Measurements from ENCODE around the gene PRM2. TPM values are rescaled to one million over a fixed set of nuclear protein-coding genes. Genes with fewer than 3 reads are reported as not detected.
"Not testable (repeated sequence)": the region's sequence is repeated elsewhere in the genome, so short reads cannot be mapped to it uniquely, and the experiment has no call there.

The PRM2 gene
- total RNA-seq, 2 experiments from 2014 or later: not detected

DNA sequence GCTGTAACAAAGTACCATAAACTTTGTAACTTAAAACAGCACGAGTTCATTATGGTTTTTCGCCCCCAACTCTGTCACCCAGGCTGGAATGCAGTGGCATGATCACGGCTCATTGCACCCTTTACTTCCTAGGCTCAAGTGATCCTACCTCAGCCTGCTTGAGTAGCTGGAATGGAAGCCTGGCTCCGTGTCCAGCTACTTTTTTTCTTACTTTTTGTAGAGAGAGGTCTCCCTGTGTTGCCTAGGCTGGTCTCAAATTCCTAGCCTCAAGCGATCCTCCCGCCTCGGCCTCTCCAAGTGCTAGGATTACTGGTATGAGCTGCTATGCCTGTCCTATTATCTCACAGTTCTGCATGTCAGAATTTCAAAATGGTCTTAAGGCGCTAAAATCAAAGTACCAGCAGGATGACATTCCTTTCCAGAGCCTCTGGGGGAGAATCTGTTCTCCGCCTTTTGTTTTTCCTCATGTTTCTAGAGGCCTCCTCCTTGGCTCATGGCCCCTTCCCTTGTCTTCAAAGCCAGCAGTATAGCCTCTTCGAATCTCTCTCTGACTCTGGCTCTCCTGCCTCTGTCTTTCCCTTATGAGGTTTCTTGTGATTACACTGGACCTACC, 14.9 kb upstream of the PRM2 start:
- no peak overlapping the region for H3K4me3 Mint-ChIP-seq
- H3K4me1 Mint-ChIP-seq: peaks cover 5% of the 10 kb centered on the region
- ChIA-PET POLR2A (no interaction called here), CTCF (no interaction called here)
- H3K27me3 Mint-ChIP-seq: peaks cover 62% of the 10 kb centered on the region
- H3K36me3 Mint-ChIP-seq (ENCODE audit: low read depth): no peaks in the 10 kb centered on the region
- H3K9me3 Mint-ChIP-seq: no peaks in the 10 kb centered on the region
- no peak for DNase-seq
- no peak overlapping the region for H3K27ac Mint-ChIP-seq

- no peak overlapping the region for H3K27ac Mint-ChIP-seq
- CTCF ChIA-PET: no interaction called here
- H3K9me3 Mint-ChIP-seq: no peaks in the 10 kb centered on the region
- POLR2A ChIA-PET: no interaction called here
- no peak overlapping the region for H3K4me3 Mint-ChIP-seq
- peaks cover 67% of the 10 kb centered on the region for H3K27me3 Mint-ChIP-seq
- no peak for DNase-seq
- H3K36me3 Mint-ChIP-seq (ENCODE audit: low read depth): no peaks in the 10 kb centered on the region
- peaks cover 8% of the 10 kb centered on the region for H3K4me1 Mint-ChIP-seq
Measured at GRCh38 chr16:11290102-11290893, 14.0 kb upstream of the PRM2 start.

GRCh38 chr16:11289696-11290095, 13.4 kb upstream of the PRM2 start:
- H3K4me1 Mint-ChIP-seq; H3K36me3 Mint-ChIP-seq (ENCODE audit: low read depth); POLR2A ChIA-PET; H3K4me3 Mint-ChIP-seq; H3K27ac Mint-ChIP-seq; CTCF ChIA-PET; DNase-seq; H3K9me3 Mint-ChIP-seq: not testable (repeated sequence)
- H3K27me3 Mint-ChIP-seq: peaks cover 65% of the 10 kb centered on the region

DNA sequence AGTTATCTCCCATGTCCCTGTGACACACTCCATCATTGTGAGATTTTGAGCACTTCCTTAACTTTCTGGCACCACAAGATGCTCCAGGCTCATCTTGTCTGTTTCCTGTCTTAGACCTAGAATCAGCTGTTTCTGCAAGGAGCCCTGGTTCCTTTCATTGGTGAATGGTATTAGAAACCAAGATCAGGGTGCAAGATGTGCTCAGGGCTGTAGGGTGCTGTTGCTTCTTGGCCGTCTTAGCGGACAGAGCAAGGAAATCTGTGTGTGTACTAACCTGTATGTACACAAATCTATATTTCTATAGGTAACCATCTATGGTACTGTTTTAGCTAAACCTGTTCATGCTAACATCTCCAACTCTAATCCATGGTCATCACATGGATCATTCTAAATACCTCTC, 12.9 kb upstream of the PRM2 start:
- H3K4me3 Mint-ChIP-seq: no peak overlapping the region
- ChIA-PET POLR2A (no interaction called here), CTCF (no interaction called here)
- no peaks in the 10 kb centered on the region for H3K36me3 Mint-ChIP-seq (ENCODE audit: low read depth)
- no peak overlapping the region for H3K27ac Mint-ChIP-seq
- no peak for DNase-seq
- H3K4me1 Mint-ChIP-seq: peaks cover 8% of the 10 kb centered on the region
- H3K27me3 Mint-ChIP-seq: peaks cover 65% of the 10 kb centered on the region
- no peaks in the 10 kb centered on the region for H3K9me3 Mint-ChIP-seq

DNA sequence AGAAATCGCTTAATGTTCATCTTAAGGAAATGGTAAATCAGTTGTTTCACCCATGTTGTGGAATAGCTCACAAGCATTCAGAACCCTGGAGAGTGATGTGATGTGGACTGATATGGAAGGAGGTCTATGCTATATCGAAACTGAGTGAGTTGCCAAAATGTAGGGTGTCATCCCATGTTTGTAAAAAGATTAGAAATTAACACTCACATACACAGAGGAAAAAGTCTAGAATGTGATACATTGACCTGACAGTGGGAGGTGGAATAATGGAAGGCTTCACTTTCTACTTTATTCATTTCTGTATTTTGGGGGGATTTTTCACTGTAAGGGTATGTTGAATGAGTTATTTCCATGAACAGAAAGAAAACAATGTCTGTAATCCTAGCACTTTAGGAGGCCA, 9.6 kb upstream of the PRM2 start:
- Mint-ChIP-seq H3K4me3 (no peak overlapping the region), H3K27ac (no peak overlapping the region), H3K36me3 (ENCODE audit: low read depth) (no peaks in the 10 kb centered on the region), H3K27me3 (peaks cover 52% of the 10 kb centered on the region), H3K9me3 (no peaks in the 10 kb centered on the region), H3K4me1 (peaks cover 8% of the 10 kb centered on the region)
- ChIA-PET CTCF (no interaction called here), POLR2A (interaction anchor here (2.0 kb wide), 1 partner anchor 12 kb away, joined by 5 read pairs; no protein-coding TSS in a partner anchor)
- DNase-seq: no peak

GRCh38 chr16:11283820-11284248, 7.6 kb upstream of the PRM2 start:
- H3K27ac Mint-ChIP-seq: no peak overlapping the region
- no peaks in the 10 kb centered on the region for H3K36me3 Mint-ChIP-seq (ENCODE audit: low read depth)
- no peaks in the 10 kb centered on the region for H3K9me3 Mint-ChIP-seq
- H3K4me1 Mint-ChIP-seq: peaks cover 8% of the 10 kb centered on the region
- POLR2A ChIA-PET: interaction anchor here (2.0 kb wide), 1 partner anchor 14 kb away, joined by 5 read pairs; no protein-coding TSS in a partner anchor
- no peak for DNase-seq
- no peak overlapping the region for H3K4me3 Mint-ChIP-seq
- CTCF ChIA-PET: interaction anchor here (0.6 kb wide), 1 partner anchor 811 kb away, joined by 3 read pairs; no protein-coding TSS in a partner anchor
- peaks cover 45% of the 10 kb centered on the region for H3K27me3 Mint-ChIP-seq

GRCh38 chr16:11280616-11281522, 4.6 kb upstream of the PRM2 start, which contains the start of gene PRM1:
PRM1 (minus strand) TSS chr16:11281330; CDS start chr16:11281238, 92 bp downstream.
- Mint-ChIP-seq H3K4me3 (no peak within 1 kb of the TSS), H3K27me3 (peaks cover 42% of the 10 kb centered on the region), H3K9me3 (no peaks in the 10 kb centered on the region), H3K4me1 (peaks cover 2% of the 10 kb centered on the region), H3K27ac (no peak within 1 kb of the TSS), H3K36me3 (ENCODE audit: low read depth) (no peaks in the 10 kb centered on the region)
- DNase-seq: no peak
- ChIA-PET POLR2A (no interaction called here), CTCF (no interaction called here)

GRCh38 chr16:11278681-11279628, 2.7 kb upstream of the PRM2 start:
- POLR2A ChIA-PET: no interaction called here
- no peak for DNase-seq
- Mint-ChIP-seq H3K9me3 (no peaks in the 10 kb centered on the region), H3K4me1 (no peaks in the 10 kb centered on the region), H3K4me3 (no peak overlapping the region), H3K27me3 (peaks cover 31% of the 10 kb centered on the region), H3K27ac (no peak overlapping the region), H3K36me3 (ENCODE audit: low read depth) (no peaks in the 10 kb centered on the region)
- CTCF ChIA-PET: no interaction called here

DNA sequence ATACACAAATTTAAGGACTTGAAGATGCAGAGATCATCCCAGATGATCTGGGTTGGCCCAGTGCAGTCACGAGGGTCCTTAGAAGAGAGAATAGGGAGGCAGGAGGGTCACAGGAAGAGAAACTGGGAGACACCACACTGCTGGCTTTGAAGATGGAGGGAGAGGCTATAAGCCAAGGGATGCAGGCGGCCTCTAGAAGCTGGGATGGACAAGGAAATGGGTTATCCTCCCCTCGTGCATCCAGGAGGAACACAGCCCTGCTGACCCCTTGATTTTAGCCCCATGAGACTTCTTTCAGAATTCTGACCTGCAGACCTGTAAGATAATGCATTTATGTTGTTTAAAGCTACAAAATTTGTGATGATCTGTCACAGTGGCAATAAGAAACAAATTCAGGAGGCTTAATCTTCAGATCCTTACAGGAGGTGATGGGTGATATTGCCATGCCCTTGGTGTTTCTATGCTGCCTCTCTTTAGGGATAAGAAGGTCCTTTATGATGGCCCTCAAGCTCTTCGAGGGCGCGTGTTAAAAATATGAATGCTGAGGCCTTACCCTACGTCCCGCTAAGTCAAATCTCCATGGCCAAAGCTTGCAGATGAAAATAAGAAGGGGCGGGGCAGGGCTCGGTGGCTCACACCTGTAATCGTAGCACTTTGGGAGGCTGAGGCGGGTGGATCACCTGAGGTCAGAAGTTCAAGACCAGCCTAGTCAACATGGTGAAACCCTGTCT, 1.5 kb upstream of the PRM2 start:
- Mint-ChIP-seq H3K9me3 (no peaks in the 10 kb centered on the region), H3K4me1 (no peaks in the 10 kb centered on the region), H3K36me3 (ENCODE audit: low read depth) (no peaks in the 10 kb centered on the region), H3K27me3 (peaks cover 28% of the 10 kb centered on the region), H3K4me3 (no peak overlapping the region), H3K27ac (no peak overlapping the region)
- ChIA-PET CTCF (no interaction called here), POLR2A (no interaction called here)
- no peak for DNase-seq

GRCh38 chr16:11276896-11277593, 765 bp upstream of the PRM2 start:
- POLR2A ChIA-PET: no interaction called here
- Mint-ChIP-seq H3K4me1 (no peaks in the 10 kb centered on the region), H3K4me3 (no peak overlapping the region), H3K9me3 (no peaks in the 10 kb centered on the region), H3K27ac (no peak overlapping the region), H3K27me3 (peaks cover 27% of the 10 kb centered on the region), H3K36me3 (ENCODE audit: low read depth) (no peaks in the 10 kb centered on the region)
- DNase-seq: no peak
- CTCF ChIA-PET: no interaction called here

DNA sequence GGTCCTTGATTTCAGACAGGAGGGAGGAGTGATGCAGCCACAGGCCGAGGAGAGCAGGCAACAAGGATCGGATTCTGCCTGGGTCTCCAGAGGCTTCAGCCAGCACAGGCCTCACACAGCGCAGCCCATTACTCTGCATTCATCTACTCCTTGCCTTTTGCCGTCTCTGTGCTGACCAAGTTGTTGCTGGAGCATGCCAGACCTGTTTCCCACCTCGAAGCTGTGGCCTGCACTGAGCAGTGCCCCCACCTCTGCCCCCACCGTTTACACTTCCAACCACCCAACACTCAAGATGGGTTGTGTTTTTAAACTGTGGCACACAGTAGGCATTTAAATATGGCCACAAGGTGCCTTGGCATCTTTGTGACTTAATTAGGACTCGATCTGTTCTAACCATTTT, 1.3 kb downstream of the PRM2 start:
- peaks cover 30% of the 10 kb centered on the region for H3K27me3 Mint-ChIP-seq
- no peak overlapping the region for H3K4me3 Mint-ChIP-seq
- H3K36me3 Mint-ChIP-seq (ENCODE audit: low read depth): no peaks in the 10 kb centered on the region
- no peaks in the 10 kb centered on the region for H3K4me1 Mint-ChIP-seq
- ChIA-PET CTCF (no interaction called here), POLR2A (no interaction called here)
- H3K9me3 Mint-ChIP-seq: no peaks in the 10 kb centered on the region
- DNase-seq: no peak
- H3K27ac Mint-ChIP-seq: no peak overlapping the region

Measured in activated CD4-positive, alpha-beta memory T cell treated with anti-CD3 and anti-CD28 coated beads, Interleukin-2, amount 10 ng/mL, durations not matched to agents 7 days and 5 days (primary cell).